HCT116 (cell line): Measurements from ENCODE around the gene TEAD2. TPM values are rescaled to one million over a fixed set of nuclear protein-coding genes. Genes with fewer than 3 reads are reported as not detected.

ENCODE experiments used
- ATAC-seq: fragments of 200-7000 bp; cut with Tn5 transposase; 2 replicates; pipeline ENCODE4 v1.9.1; 2020; ENCODE audit warnings: mild to moderate bottlenecking, moderate library complexity
- BruUV-seq: library from RNA; stranded (reverse); fragments of 400-500 nt; replicated peaks from 2 replicates; lab custom pipeline; 2021; lab: Mats Ljungman, UMichigan
- CTCF ChIA-PET: fragments of 300-600 bp; sonication (Branson Sonifier 250); formaldehyde crosslinking; loops from one replicate; lab custom pipeline; 2021; ENCODE audit warnings: antibody characterized with exemption; lab: Charles Lee
- POLR2A ChIA-PET: fragments of 300-600, 350-600 bp; sonication (Branson Sonifier 250); formaldehyde crosslinking; loops from one replicate; lab custom pipeline; 2021; ENCODE audit warnings: antibody characterized with exemption; lab: Charles Lee
- RAD21 ChIA-PET, 2 experiments: fragments of 300-600 bp; sonication (Branson Sonifier 250); formaldehyde crosslinking; loops; one replicate each; lab custom pipeline; 2023; ENCODE audit warnings: low total read pairs in 2 of 2; ENCODE audit not compliant: uncharacterized antibody in 2 of 2, unreplicated experiment in 2 of 2, low non-redundant PET in 1 of 2; lab: Charles Lee
- DNase-seq: peaks from one replicate; pipeline ENCODE4 v3.0.0-alpha.2; 2010; ENCODE audit warnings: low read depth, low spot score
- H2AFZ ChIP-seq: fragments of 200-600 bp; shearing (Covaris generic), sonication (generic); 2 replicates; pipeline ENCODE4 v1.6.1; 2017; ENCODE audit warnings: low read depth, mixed run types, mixed read lengths, antibody characterized with exemption, low read length; ENCODE audit not compliant: poor library complexity, severe bottlenecking
- H3K27ac ChIP-seq: 2 replicates; pipeline ENCODE4 v1.5.1; 2012; ENCODE audit warnings: low read depth, low read length
- H3K27me3 ChIP-seq: fragments of 200-600 bp; sonication (generic); 2 replicates; pipeline ENCODE4 v1.6.1; 2016; ENCODE audit warnings: mixed run types, low read length, mixed read lengths; ENCODE audit not compliant: insufficient read depth
- H3K36me3 ChIP-seq, 2 experiments: fragments of 200-500 bp in 1 of 2; fragments of 200-600 bp in 1 of 2; sonication (Bioruptor generic) in 1 of 2; sonication (generic) in 1 of 2; 2 replicates each; pipeline versions ENCODE4 v1.5.1 to v1.6.1; 2014 to 2016; ENCODE audit warnings: low read length in 2 of 2, inconsistent platforms in 1 of 2, mixed read lengths in 1 of 2, mixed run types in 1 of 2; ENCODE audit not compliant: insufficient read depth in 2 of 2, control insufficient read depth in 1 of 2
- H3K4me1 ChIP-seq, 2 experiments: fragments of 200-600 bp in 1 of 2; sonication (generic) in 1 of 2; 2 replicates each; pipeline versions ENCODE4 v1.5.1 to v1.6.1; 2012 to 2017; ENCODE audit warnings: low read length in 2 of 2, inconsistent platforms in 1 of 2, mild to moderate bottlenecking in 1 of 2, mixed read lengths in 1 of 2, mixed run types in 1 of 2, moderate library complexity in 1 of 2; ENCODE audit not compliant: insufficient read depth in 2 of 2, control insufficient read depth in 1 of 2
- H3K4me2 ChIP-seq: fragments of 200-600 bp; sonication (generic); 2 replicates; pipeline ENCODE4 v1.6.1; 2017; ENCODE audit warnings: mixed run types, low read length, mixed read lengths
- H3K4me3 ChIP-seq, 2 experiments: fragments of 200-600 bp in 1 of 2; sonication (generic) in 1 of 2; replicated peaks in 1 of 2; 2 replicates each; pipeline ENCODE4 v1.5.1; 2011 to 2016; ENCODE audit warnings: low read length in 2 of 2, control low read depth in 1 of 2, low read depth in 1 of 2, mild to moderate bottlenecking in 1 of 2, mixed read lengths in 1 of 2, mixed run types in 1 of 2
- H3K79me2 ChIP-seq: fragments of 200-600 bp; sonication (generic); 2 replicates; pipeline ENCODE4 v1.6.1; 2017; ENCODE audit warnings: mild to moderate bottlenecking, mixed run types, low read length, moderate library complexity, mixed read lengths; ENCODE audit not compliant: insufficient read depth
- H3K9ac ChIP-seq: fragments of 200-600 bp; sonication (generic); 2 replicates; pipeline ENCODE4 v1.6.1; 2016; ENCODE audit warnings: low read length, mixed read lengths
- H3K9me2 ChIP-seq: fragments of 200-600 bp; sonication (generic), shearing (Covaris generic); 2 replicates; pipeline ENCODE4 v1.6.1; 2017; ENCODE audit warnings: mixed run types, mild to moderate bottlenecking, moderate library complexity; ENCODE audit not compliant: insufficient read depth
- H3K9me3 ChIP-seq, 2 experiments: fragments of 200-500 bp in 1 of 2; fragments of 200-600 bp in 1 of 2; sonication (Bioruptor generic) in 1 of 2; sonication (generic) in 1 of 2; 2 replicates each; pipeline ENCODE4 v1.6.1; 2014 to 2017; ENCODE audit warnings: low read length in 2 of 2, mixed read lengths in 2 of 2, inconsistent platforms in 1 of 2, low read depth in 1 of 2, mild to moderate bottlenecking in 1 of 2, mixed run types in 1 of 2, moderate library complexity in 1 of 2; ENCODE audit not compliant: control insufficient read depth in 1 of 2, insufficient read depth in 1 of 2
- H4K20me1 ChIP-seq: fragments of 200-600 bp; sonication (generic), shearing (Covaris generic); 2 replicates; pipeline ENCODE4 v1.6.1; 2017; ENCODE audit warnings: mixed run types, mild to moderate bottlenecking, moderate library complexity; ENCODE audit not compliant: insufficient read depth
- CBX3 ChIP-seq: IDR thresholded peaks from 2 replicates; pipeline ENCODE4 v1.6.1; 2012; ENCODE audit warnings: low read depth
- ELF1 ChIP-seq: IDR thresholded peaks from 2 replicates; pipeline ENCODE4 v1.6.1; 2012; ENCODE audit warnings: low read depth, borderline replicate concordance
- EZH2 ChIP-seq: fragments of 200-600 bp; sonication (generic); IDR thresholded peaks from 2 replicates; pipeline ENCODE4 v1.6.1; 2017; ENCODE audit warnings: antibody characterized with exemption, mixed run types
- EZH2phosphoT487 ChIP-seq: fragments of 200-600 bp; IDR thresholded peaks from 2 replicates; pipeline ENCODE4 v1.6.1; 2018; ENCODE audit warnings: antibody characterized with exemption, borderline replicate concordance
- FOSL1 ChIP-seq: IDR thresholded peaks from 2 replicates; pipeline ENCODE4 v1.6.1; 2012; ENCODE audit warnings: low read depth
- intact Hi-C: fragments of 100-400 bp; cut with micrococcal nuclease; formaldehyde crosslinking; loops from 2 replicates; pipeline ENCODE4 v1.10.0; 2022
- total RNA-seq: library from RNA; stranded (reverse); gene quantifications from one replicate; pipeline ENCODE4 v1.2.1, GENCODE V29; 2021; ENCODE audit not compliant: unreplicated experiment
- TF ChIP-seq, protein P1 (sequence below): IDR thresholded peaks from 2 replicates; pipeline ENCODE4 v1.6.1; 2012; ENCODE audit warnings: low read depth

The TEAD2 gene
- total RNA-seq, 1 experiment from 2014 or later, result 31.9 TPM

DNA sequence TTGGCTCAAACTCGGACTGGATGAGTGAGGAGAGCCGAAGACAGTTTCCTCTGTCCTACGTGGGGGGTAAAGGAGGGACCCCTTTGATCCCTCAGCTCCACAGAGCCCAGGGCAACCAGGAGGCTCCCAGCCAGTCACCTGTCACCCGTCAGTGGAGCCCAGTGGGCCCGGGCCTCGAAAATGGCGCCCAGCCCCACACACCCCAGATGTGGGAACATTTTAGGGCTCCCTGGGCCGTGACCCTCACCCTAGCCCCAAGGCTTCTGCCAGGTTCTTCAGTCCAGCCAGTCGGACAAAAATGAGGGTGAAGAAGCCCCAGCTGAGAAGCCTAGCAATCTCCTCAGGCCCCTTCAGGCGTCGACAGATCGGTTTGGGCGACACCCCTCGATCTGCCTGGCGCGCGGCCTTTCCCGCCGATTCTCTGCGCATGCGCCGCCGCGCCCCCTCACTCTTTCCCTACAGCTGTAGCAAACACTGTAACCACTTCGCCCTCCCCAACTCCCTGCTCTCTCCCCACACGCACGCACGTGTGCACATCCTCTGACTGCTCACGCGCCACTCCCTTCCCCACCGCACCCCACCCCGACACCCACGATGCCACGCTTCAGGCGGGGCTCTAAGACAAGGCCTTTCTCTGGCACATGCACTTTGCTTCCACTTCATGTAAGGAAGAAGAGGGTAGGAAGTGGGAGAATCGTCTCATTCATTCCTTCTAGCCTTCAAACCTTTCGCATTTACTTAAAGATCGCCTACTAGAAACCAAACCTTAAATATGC lies 37.2 kb downstream of the TEAD2 start, which contains the start of gene SLC6A16 (continued):
- TF ChIP-seq CBX3, result no peak

DNA sequence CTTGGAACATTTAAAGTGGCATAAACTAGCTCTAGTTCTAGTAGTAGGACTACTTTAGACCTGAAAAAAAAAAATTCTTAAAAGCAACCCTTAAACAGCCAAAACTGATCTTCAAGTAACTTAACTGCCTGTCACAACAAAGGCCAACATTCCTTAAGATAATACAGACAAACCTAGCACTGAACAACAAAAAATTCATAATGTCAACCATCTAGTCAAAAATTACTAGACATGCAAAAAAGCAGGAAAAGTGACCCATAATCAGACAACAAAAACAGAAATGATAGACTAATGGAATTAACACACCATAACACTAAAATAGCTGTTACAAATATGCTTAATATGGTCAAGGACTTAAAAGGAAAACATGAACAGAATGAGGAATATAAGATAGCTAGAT lies 43.9 kb downstream of the TEAD2 start:
- H3K36me3 ChIP-seq, result no peaks in the 10 kb centered on the region; a peak in 1 of 4 replicates
- TF ChIP-seq EZH2 (no peak), EZH2phosphoT487 (no peak), ELF1 (no peak), FOSL1 (no peak)
- TF ChIP-seq, protein P1, sequence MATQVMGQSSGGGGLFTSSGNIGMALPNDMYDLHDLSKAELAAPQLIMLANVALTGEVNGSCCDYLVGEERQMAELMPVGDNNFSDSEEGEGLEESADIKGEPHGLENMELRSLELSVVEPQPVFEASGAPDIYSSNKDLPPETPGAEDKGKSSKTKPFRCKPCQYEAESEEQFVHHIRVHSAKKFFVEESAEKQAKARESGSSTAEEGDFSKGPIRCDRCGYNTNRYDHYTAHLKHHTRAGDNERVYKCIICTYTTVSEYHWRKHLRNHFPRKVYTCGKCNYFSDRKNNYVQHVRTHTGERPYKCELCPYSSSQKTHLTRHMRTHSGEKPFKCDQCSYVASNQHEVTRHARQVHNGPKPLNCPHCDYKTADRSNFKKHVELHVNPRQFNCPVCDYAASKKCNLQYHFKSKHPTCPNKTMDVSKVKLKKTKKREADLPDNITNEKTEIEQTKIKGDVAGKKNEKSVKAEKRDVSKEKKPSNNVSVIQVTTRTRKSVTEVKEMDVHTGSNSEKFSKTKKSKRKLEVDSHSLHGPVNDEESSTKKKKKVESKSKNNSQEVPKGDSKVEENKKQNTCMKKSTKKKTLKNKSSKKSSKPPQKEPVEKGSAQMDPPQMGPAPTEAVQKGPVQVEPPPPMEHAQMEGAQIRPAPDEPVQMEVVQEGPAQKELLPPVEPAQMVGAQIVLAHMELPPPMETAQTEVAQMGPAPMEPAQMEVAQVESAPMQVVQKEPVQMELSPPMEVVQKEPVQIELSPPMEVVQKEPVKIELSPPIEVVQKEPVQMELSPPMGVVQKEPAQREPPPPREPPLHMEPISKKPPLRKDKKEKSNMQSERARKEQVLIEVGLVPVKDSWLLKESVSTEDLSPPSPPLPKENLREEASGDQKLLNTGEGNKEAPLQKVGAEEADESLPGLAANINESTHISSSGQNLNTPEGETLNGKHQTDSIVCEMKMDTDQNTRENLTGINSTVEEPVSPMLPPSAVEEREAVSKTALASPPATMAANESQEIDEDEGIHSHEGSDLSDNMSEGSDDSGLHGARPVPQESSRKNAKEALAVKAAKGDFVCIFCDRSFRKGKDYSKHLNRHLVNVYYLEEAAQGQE, result no peak
- TF ChIP-seq, all 23 proteins: peak for 0
- POLR2A ChIA-PET, result no interaction called here
- peaks cover 7 to 18% of the 10 kb centered on the region in 2 experiments for H3K9me3 ChIP-seq
- intact Hi-C loops, result no loop called here
- no peaks in the 10 kb centered on the region for H3K4me1 ChIP-seq
- no peaks in the 10 kb centered on the region for H3K79me2 ChIP-seq
- no peak for DNase-seq
- CTCF ChIA-PET, result interaction anchor here (1.1 kb wide), 1 partner anchor 10 kb away, joined by 5 read pairs; no protein-coding TSS in a partner anchor
- H3K9ac ChIP-seq, result no peak overlapping the region
- no peak overlapping the region for H3K4me3 ChIP-seq
- no peak overlapping the region for H3K4me2 ChIP-seq
- no peak overlapping the region for H2AFZ ChIP-seq
- H3K27ac ChIP-seq, result no peak overlapping the region
- no peaks in the 10 kb centered on the region for H3K9me2 ChIP-seq
- BruUV-seq, result no TSS peak
- no peak for ATAC-seq
- RAD21 ChIA-PET, result no interaction called here
- H4K20me1 ChIP-seq, result no peaks in the 10 kb centered on the region
- no peaks in the 10 kb centered on the region for H3K27me3 ChIP-seq
